Measurements from ENCODE around the gene GSC2.

GSC2 gene

GRCh38 chr22:19149991-19150390, at the start of gene GSC2:
Gene GSC2 (minus strand): TSS chr22:19150292. CDS start chr22:19150283, 9 bp downstream.
- DNase-seq (ENCODE audit: low read depth) = no peak
- H3K4me3 ChIP-seq (ENCODE audit: low read length) = no peak within 1 kb of the TSS
- no peak for TF ChIP-seq CTCF (conservative IDR thresholded peaks at IDR 0.05; ENCODE audit: low read depth, low read length)

GRCh38 chr22:19199479-19199878, 49.4 kb upstream of the GSC2 start:
- no peak for DNase-seq (ENCODE audit: low read depth)
- TF ChIP-seq CTCF (conservative IDR thresholded peaks at IDR 0.05; ENCODE audit: low read depth, low read length) = no peak
- no peak overlapping the region for H3K4me3 ChIP-seq (ENCODE audit: low read length)

GRCh38 chr22:19197997-19198865, 48.1 kb upstream of the GSC2 start:
- no peak for DNase-seq (ENCODE audit: low read depth)
- no peak for TF ChIP-seq CTCF (conservative IDR thresholded peaks at IDR 0.05; ENCODE audit: low read depth, low read length)
- H3K4me3 ChIP-seq (ENCODE audit: low read length) = no peak overlapping the region

GRCh38 chr22:19196841-19197612, 46.9 kb upstream of the GSC2 start:
- H3K4me3 ChIP-seq (ENCODE audit: low read length) = no peak overlapping the region
- TF ChIP-seq CTCF (conservative IDR thresholded peaks at IDR 0.05; ENCODE audit: low read depth, low read length) = no peak
- no peak for DNase-seq (ENCODE audit: low read depth)

- DNase-seq (ENCODE audit: low read depth) = no peak
- H3K4me3 ChIP-seq (ENCODE audit: low read length) = no peak overlapping the region
- no peak for TF ChIP-seq CTCF (conservative IDR thresholded peaks at IDR 0.05; ENCODE audit: low read depth, low read length)
Measured at GRCh38 chr22:19195796-19196731, 46.0 kb upstream of the GSC2 start.

- DNase-seq (ENCODE audit: low read depth) = no peak
- TF ChIP-seq CTCF (conservative IDR thresholded peaks at IDR 0.05; ENCODE audit: low read depth, low read length) = no peak
- H3K4me3 ChIP-seq (ENCODE audit: low read length) = no peak overlapping the region
Measured at GRCh38 chr22:19194766-19195536, 44.9 kb upstream of the GSC2 start.
